NCI-H187 (cell line): ENCODE results near the gene MRPS15.
A peak's percentile ranks its signal among the peaks of the same experiment; 100 is the strongest.
"Not testable (repeated sequence)": the region's sequence is repeated elsewhere in the genome, so short reads cannot be mapped to it uniquely, and the experiment has no call there.

ENCODE experiments used
- DNase-seq, 2 experiments: peaks; one replicate each; lab custom pipeline; 2025; lab: John Stamatoyannopoulos, UW

MRPS15 gene

DNA sequence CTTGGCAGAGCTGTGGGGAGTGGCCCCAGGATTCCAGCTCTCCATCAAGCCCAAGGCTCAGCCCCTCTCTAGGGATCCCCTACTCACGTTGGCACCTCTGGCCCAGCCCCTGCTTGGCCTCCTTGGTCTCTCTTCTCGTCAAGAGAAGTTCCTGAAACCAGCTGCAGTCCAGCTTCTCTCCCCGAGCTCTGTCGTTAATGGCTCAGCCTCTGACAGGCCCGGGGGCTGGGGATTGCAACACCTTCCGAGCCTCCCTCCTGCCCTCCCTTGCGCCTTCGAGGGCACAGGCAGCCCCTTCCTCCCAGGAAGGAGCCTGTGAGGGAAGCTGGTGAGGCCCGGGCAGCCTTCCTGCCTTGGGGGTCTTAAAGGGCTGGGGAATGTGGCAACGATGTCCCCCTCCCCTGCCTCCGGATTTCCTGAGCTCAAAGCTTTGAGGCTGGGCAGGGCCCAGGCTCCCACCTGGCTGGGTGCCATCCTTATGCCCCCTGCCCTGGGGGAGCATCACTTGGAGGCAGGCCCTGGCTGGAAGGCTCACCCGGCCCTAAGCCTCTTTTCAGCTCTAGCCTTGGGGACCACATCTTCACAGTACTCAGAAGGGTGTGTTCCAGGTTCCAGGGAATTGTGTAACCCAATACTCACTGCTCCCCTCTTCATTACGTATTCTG lies 18.7 kb upstream of the MRPS15 start, which contains the start of gene CSF3R:
TSS of gene CSF3R (minus strand) at position 190 of the 665 bp plus-strand sequence. CDS start 3,417 bp downstream, outside the sequence.
- DNase-seq: no peak

DNA sequence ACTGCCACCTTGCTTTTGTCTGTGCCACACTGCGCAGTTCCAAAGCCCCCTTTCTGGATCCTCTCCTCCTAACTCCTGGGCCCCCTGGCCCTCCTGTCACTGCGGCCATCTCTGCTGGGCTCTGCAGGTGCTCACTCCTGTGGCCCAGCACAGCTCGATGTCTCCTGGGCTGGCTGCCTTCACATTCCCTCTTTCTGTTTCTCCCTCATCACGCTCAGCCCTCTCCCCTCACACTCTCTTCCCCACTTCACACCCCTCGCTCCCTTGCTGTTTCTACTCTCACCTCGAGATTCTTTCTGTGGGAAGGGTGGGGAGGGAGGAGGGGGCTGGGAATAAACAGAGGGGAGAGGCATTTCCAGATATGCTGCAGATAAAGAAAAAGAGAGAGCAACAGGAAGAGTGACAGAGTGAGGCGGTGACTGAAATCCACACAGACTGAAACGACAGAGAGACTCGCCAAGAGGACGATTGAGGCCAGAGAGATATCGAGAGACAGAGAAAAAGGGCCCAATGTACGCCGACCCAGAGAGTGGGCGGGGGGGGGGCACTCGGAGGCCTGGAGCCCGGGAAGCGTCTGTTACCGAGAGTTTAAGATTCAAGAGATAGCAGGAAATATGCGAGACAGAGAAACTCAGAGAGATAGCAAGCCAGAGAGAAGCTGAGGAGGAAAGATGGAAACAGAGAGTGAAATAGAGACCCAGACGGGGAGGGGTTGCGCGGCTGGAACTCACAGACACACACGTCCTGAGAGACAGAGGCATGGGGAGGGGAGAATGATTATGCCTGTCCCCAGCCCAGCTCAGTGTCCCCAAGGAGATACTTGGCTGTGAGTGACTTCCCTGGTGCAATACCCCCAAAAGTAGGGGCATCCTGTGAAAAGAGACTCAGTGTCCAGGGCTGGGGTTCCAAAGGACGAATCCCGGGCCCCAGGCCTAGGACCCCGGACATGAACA lies 17.9 kb upstream of the MRPS15 start:
- no peak for DNase-seq

DNA sequence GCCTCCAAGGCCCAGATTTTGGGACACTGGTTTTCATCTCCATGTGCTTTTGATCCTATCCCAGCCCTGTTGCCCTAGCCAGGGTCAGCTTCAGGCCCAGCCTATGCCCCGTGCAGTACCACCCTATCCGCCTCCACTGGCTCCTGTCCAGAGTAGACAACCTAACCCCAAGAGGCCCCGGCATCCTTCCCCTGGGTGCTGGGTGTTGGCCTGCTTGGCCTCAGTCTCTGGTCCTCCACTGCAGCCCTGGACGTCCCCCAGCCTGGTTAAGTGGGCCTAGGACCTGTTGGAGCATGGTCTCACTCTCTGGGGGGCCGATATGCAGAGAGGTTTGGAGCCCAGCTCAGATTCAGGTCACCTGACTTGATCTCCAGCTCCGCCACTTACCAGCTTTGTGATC lies 16.9 kb upstream of the MRPS15 start:
- DNase-seq: no peak

DNA sequence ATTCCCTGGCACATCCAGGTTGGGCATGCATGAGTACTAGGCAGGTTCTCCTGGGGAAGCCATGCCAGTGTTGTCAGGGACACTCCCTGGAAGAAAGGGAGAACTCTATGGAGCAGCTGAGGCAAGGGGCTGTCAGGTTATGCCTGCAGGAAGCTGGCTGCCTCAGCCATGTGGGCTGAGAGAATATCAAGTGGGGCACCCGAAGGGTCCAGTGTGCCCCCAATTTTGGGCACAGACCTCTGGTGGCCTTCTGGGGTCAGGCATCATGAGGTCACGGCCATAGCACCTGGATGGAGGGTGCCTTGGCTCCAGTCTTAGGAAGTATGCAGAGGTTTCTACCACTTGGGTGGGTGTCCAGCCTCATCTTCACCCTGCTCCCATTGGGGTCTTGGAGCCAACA lies 16.0 kb upstream of the MRPS15 start:
- no peak for DNase-seq

DNA sequence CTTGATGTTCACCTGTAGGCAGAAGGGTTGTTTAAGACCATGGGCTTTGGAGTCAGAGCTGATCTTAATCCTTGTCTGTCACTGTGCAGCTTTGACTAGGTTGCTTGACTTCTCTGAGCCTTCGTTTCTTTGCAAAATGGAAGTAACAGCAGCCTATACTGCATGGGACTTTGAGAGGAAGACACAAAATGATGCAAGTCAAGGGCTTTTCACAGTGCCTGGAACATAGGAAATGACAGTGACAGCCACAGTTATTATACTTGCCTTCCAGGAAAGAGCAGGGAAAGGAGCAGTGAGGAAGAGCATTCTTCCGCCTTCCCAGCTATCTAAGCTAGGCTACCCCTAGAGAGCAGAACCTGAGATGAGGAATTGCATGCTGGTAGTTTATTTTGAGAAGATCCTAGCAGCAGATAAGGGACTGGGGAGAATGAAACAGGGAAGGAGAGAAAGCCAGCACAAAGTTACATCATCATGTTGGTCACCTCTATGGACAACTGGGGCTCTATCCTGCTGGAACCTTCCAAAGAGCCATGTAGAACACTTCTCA lies 15.4 kb upstream of the MRPS15 start:
- DNase-seq: no peak

DNA sequence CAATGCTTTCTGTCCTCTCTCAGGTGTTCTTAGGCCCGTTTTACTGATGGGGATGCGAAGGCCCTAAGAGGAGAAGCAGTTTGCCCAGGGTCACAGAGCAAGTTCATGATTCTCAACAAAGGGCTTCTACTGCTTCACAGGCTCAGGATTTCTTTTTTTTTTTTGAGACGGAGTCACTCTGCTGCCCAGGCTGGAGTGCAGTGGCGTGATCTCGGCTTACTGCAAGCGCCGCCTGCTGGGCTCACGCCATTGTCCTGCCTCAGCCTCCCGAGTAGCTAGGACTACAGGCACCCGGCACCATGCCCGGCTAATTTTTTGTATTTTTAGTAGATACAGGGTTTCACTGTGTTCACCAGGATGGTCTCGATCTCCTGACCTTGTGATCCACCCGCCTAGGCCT lies 13.4 kb upstream of the MRPS15 start:
- DNase-seq: not testable (repeated sequence)

DNA sequence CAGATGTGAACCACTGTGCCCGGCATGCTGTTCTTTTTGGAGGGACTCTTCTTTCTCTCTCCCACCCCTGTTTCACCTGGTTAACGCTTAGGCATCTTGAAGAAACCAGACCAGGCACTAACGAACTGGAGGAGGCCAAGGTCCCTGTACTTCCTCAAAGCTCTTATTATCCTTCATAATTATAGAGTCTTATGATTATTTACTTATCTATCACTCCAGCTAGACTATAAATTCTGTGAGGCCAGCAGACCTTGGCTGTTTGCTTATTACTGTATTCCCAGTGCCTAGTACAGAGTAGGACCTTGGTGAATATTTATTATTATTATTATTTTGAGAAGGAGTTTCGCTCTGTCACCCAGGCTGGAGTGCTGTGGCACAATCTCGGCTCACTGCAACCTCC lies 12.8 kb upstream of the MRPS15 start:
- DNase-seq: no peak

DNA sequence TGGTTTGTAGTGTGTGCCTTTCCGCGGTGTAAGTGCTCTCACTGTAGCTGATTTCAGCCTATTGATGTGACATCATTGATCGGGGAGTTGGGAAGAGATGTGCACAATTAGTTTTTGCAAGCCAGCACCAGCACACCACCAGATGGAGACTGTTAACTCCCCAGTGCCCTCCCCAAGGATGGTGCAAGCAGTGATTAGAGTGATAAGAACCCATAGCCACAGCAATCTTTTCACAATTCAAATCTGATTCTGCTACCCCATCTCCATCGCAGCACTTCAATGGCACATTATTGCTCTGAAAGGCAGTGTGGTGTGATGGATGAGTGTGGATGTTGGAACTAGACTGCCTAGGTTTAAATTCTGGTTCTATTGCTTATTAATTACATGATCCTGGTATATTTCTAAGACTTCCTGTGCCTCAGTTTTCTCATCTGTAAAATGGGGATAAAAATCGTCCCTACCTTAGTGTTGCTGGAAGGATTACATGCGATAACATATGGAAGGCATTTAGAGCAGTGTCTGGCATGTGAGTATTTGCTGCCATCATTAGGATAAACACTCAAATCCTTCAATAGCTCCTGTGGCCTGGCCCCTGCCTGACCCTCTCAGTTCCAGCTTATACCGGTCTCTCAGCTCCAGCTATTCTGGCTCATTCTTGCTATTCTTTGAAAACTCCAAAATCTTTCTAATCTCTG lies 11.9 kb upstream of the MRPS15 start:
- no peak for DNase-seq

DNA sequence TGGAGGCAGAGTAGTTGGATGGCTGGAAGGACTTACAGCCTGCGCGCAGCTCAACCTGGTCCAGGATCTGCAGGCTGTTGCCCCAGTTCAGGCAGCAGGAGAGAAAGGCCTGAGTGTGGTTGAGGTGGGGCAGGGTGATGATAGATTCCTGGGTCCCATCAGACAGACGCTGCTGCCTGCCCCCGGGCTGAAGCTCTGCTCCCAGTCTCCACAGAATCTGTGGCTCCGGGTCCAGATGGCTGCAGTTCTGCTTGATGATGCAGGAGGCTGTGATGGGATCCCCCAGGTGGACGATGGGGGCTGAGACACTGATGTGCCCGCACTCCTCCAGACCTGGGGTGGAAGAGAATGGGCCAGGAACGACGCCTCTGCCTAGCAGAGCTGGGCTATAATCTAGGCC lies 11.2 kb upstream of the MRPS15 start:
- no peak for DNase-seq

DNA sequence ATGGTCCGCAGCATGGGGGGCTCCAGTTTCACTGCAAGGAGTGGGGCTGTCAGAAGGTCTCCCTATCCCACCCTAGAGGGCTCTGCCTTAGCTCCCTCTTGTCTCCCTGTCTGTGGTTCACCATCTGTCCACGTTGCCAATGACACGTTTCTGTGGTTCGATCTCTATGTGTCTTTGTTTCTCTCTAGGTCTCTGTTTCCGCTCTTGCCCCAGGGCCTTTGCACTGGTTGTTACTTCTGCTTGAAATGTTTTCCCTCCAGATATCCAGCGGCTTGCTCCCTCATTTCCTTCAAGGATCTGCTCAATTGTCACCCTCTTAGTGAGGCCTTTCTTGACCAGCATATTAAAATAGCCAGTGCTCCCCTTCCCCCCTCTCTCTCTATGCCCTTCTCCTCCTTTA lies 8.5 kb upstream of the MRPS15 start:
- no peak for DNase-seq

DNA sequence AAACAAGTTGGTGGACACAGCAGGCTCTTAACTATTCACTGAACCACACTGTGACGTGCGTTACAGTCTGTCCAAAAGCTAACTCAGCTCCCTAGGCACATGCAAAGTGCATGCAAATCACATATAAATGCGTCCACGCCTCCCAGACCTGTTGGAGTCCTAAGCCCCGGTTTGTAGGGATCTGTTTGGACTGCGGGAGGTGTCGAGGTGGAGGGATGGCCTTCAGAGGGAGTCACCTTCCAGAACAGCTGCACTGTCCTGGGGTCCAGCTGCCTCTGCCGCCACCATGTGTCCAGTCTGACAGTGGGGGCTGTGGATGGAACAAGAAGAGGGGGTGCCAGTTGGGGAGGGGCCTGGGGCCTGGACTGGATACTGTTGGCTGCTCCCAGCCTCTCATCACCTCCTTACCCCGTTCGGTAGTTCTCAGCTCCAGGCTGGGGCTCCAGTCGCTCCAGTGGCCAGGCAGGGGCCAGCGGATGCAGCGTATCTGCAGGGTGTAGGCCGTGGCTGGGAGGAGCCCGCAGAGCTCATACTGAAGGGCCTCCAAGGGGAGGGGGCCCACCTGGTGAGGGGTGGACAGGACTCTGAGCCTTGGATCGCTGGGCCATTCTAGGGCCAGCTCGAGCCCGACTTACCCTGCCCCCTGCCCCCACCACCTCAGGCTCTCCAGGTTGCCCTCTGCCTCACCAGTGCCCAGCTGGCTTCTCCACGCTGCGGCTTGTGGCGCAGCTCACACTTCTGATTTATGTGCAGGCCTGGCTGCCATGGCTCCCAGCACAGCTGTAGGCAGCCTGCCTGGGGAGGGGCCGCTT lies 7.9 kb upstream of the MRPS15 start:
- no peak for DNase-seq

DNA sequence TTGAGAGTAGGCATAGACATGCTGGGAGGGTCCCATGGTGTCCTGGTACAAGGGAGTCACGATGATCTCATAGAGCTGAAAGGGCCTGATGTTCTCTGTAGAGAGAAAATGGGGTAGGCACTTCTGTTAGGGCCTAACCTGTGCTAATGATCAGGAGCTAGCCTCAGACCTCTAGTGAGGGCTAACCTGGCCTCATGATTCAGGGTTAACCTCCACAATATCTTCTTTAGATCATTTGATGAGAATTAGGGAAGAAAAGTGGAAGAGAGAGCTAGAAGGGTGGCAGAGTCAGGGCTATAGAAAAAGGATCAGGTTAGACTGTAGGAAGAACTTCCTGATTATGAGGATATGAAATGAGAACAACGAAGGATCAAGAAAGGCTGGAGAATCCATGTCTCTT lies 5.0 kb upstream of the MRPS15 start:
- DNase-seq: no peak

DNA sequence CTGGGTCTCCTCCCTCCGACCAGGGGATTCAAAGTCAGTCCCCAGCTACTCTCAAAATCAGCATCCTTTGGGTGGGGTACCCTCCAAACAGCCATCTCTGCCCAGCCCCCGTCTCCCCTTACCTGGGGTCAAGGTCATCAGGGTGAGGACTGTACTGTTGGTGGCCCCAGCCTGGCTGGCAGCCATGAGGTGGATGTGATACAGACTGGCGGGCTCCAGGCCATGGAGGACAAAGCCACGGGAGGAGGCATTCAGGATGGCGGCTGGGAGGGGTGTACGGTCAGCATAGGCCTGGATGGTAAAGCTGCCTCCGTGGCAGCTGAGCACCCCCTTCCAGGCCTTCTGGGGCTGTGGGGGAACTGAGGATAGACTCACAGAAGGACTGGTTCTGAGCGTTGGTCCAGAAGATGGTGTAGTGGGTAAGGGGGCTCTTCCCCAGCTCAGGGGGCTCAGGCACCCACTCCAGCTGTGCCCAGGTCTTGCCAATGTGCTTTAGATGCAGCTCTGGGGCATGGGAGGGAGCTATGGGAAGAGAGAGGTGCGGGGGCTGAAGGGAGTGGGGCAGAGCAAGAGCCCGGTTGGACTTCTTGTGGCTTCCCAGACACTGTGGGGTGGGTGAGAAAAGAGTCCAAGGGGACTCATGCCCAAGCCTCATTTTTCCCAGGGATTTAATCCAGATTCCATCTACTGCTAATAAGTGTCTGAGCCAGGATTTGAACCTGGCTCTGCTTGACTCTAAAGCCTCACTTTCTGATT lies 3.7 kb upstream of the MRPS15 start:
- no peak for DNase-seq

DNA sequence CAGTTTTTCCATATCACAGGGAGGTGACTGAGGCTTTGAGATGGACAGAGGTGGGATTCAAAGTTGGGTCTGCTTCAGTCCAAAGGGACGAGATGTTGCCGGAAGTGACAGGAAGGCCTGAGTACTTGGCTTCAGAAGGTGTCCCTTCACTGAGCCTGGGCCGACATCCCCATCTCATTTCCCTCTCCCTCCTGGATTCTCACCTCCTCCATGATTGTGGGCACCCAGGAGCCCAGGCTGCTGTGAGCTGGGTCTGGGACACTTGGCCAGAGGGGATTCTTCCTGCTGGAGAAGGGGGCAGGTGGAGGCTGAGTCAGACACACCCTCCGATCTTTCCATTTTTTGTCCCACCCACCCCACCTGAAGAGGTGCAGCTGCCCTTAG lies 2.8 kb upstream of the MRPS15 start:
- DNase-seq: no peak

DNA sequence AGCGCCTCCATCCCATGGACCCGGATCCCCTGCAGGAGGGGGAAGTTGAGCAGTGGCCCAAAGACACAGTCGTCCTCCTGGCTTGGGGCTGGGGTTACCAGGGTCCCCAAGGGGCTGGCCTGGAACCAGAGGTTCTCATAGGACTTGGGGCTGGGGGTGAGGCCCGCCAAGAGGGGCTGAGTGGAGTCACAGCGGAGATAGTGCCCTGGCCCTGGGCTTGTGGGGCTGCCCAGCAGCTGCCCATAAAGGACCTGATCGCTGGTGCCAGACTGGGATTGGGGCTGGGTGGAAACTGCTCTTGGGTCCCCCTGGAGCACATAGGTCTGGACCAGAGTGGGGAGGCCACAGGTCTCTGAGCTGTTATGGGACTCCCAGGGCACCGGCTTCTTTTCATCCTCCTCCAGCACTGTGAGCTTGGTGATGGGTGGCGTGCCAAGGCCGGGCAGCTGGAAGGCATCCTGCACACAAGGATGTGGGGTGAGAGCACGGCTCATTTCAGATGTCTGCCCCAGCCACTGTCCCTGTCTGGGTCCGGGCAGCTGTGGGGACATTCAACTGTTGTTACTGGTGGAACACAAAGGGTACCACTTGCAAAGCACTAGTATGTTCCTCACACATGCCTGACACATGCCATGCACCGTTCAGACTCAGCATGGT lies 2.3 kb upstream of the MRPS15 start:
- no peak for DNase-seq

DNA sequence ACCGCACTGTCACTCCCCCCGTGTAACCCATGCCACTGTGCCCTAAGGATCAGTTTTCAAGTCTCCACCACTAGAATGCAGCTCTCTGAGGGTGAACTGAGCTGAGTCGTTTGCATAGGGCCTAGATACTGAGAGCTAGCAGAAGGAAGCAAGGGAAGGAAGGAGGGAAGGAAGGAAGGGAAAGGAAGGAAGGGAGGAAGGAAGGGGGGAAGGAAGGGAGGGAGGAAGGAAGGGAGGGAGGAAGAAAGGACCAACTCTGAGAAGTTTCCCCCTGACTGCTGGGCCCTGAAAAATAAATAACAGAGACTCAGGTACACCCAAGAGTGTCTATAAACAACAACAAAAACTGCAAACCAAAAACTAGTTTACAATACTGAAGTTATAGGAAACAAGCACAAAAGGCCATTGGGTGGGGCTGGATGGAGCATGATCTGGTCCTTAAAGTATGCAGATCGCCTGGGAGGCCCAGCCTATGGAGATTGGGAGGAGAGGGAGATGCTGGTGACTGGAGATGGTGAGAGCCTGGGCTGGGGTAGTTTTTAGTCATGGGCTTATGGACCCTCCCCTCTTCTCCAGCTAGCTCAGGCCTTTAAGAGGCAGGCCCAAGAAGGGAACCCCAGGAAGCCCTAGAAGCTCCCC lies 1.7 kb upstream of the MRPS15 start:
- DNase-seq: no peak

DNA sequence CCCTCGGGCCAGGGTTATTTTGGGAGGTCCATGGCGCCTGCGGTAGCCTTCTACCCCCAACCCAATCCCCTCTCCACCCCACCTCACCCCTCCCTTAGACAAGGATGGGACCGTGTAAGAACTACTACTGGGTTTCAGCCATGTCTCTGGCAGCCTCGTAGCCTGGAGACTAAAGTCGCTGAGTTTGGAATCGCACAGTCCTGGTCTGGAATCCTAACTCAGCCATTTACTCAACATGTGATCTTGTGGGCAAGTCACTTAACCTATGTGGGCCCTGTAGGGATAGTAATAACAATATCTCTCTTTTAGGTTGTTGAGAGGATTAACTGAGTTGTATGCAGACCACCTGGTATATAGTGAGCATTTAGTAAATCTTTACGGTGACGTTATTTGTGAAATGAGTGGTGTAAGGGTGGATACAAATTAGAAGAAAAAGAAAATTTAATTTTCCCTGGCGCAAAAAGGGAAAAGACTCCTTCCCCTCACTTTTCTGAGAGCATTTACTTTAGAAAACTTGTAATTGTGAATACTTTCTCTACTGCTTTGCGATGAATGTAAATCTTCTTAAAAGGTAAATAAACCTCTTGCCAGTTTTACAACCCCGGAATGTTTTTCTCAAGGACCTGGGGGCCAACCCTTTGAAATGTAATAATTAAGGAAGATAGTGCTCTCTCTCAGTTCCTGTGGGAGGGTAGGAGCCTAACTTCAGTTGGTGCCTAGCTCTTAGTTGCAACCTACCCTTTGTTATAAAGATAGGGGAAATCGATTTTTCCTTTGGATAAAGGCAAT lies 615 bp upstream of the MRPS15 start:
- DNase-seq: peak; percentile 67 to 82

DNA sequence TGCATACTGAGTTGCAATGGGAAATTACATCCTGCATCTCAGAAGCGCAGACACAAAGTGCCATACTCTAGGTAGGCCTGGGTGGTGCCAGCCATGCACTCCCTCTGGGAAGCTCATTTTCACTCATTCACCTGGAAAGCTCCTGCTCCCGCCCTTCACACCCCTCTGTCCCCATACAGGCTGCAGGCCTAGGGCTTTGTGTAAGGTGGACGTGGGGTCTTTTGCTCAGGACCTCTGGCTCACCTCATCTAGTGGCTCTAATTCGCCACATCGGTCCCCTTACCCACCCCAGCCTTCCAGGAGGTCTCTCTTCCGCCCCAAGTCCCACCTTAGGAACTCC lies 751 bp downstream of the MRPS15 start:
- DNase-seq: no peak

DNA sequence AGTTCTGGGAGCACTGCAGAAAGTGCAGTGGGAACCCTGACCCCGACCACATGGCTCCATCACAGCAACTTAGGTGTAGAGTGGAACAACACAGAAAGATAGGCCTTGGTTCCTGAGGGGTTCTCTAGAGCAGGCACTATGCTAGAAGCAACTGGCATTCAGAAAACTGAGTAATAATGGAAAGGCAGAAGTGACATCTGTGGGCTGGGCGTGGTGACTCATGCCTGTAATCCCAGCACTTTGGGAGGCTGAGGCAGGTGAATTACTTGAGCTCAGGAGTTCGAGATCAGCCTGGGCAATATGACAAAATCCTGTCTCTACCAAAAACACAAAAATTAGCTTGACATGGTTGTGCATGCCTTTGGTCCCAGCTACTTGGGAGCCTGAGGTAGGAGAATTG lies 5.3 kb downstream of the MRPS15 start:
- no peak for DNase-seq
